ENCODE measurements around the gene MPZ.
"Not testable (repeated sequence)": the region's sequence is repeated elsewhere in the genome, so short reads cannot be mapped to it uniquely, and the experiment has no call there.

Gene MPZ

DNA sequence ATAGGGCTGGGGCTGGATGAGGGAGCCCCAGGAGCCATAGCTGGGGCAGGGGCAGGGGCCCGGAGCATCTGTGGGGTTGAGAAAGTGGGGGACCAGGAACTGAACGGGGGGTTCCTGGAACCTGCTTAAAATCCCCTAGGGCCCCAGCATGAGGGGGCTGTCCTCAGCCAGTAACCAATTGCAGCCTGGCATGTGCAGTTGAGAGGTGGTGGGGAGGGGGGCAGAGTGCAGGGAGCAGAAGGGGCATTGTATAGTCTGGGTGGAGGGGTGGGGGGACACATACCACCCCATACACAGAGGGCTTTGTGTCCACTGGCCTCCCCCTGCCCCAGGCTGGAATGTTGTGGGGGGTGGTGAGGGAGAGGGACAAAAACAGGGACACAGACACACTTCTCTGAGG, at the start of gene MPZ:
Gene MPZ, minus strand, starts transcription at position 101 of the 400 bp plus-strand sequence. Its CDS starts 63 bp downstream, at position 38.
- no peak within 1 kb of the TSS for H3K4me3 ChIP-seq (ENCODE audit: low read length)

GRCh38 chr1:161359291-161359690, 49.5 kb upstream of the MPZ start:
- H3K4me3 ChIP-seq (ENCODE audit: low read length): no peak overlapping the region
- no peak for TF ChIP-seq ZNF274 (IDR thresholded peaks at IDR 0.05; ENCODE audit: low read depth, low read length)

More for the DNA sequence above, at the start of gene MPZ:
- no peak for TF ChIP-seq ZNF274 (IDR thresholded peaks at IDR 0.05; ENCODE audit: low read depth, low read length)

- no peak overlapping the region for H3K4me3 ChIP-seq (ENCODE audit: low read length)
- no peak for TF ChIP-seq ZNF274 (IDR thresholded peaks at IDR 0.05; ENCODE audit: low read depth, low read length)
Measured at GRCh38 chr1:161357073-161357472, 47.3 kb upstream of the MPZ start.

GRCh38 chr1:161351482-161351881, 41.7 kb upstream of the MPZ start:
- no peak overlapping the region for H3K4me3 ChIP-seq (ENCODE audit: low read length)
- no peak for TF ChIP-seq ZNF274 (IDR thresholded peaks at IDR 0.05; ENCODE audit: low read depth, low read length)

- no peak overlapping the region for H3K4me3 ChIP-seq (ENCODE audit: low read length)
- TF ChIP-seq ZNF274 (IDR thresholded peaks at IDR 0.05; ENCODE audit: low read depth, low read length): no peak
Measured at GRCh38 chr1:161350671-161351070, 40.9 kb upstream of the MPZ start.

DNA sequence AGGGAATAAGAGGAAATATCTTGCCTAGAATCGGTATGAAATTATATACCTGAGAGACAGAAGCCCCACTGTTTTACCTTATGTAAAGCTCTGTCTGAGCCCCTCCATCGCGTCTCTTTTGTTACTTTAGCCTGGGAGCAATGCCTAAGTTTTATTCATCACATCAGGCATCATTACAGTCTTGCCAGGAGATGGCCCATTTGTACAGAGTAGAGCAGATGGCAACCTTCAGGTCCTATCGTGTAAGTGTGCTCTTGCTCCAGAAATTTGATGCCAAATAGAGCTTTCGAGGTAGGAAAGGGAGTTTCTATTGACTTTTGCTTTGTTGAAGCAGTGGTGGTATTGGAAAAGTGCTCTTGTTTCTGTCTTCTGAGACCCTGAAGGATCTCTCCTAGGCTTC, 33.1 kb upstream of the MPZ start:
- no peak for TF ChIP-seq ZNF274 (IDR thresholded peaks at IDR 0.05; ENCODE audit: low read depth, low read length)
- no peak overlapping the region for H3K4me3 ChIP-seq (ENCODE audit: low read length)

DNA sequence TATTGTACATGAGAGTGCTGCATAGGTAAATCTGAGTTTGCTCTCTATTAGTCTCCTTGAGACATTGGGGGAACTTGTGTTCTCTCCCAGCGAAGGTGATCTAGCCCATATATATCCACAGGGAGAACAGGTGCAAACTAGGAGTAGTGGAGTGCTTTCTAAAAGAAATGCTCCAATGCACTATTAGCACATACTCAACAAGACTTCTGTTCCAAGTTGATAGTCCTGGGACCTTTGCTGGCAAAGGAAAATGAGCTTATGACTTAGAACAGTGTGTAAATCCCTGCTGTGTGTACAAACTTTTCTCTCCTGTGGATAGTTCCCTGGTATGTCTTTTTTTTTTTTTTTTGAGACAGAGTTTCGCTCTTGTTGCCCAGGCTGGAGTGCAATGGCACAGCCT, 32.4 kb upstream of the MPZ start:
- no peak overlapping the region for H3K4me3 ChIP-seq (ENCODE audit: low read length)
- no peak for TF ChIP-seq ZNF274 (IDR thresholded peaks at IDR 0.05; ENCODE audit: low read depth, low read length)

DNA sequence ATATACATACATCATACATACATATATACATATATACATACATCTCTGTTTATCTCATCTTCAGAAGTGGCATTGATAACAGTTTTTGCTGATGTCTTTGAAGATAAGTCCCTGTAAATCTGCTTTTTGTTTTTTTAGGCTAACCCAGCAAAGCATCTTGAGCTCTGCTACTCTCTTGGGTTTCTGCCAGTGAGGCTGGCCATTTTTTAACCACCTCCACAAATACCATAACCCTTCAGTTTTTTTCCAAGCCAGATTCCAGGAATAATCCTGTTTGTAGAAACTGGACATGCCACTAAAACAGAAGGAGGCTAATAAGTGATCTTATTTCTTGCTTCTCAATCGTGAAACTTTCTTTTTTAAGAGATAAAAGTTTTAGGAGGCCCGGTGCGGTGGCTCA, 26.0 kb upstream of the MPZ start:
- no peak for TF ChIP-seq ZNF274 (IDR thresholded peaks at IDR 0.05; ENCODE audit: low read depth, low read length)
- H3K4me3 ChIP-seq (ENCODE audit: low read length): no peak overlapping the region

DNA sequence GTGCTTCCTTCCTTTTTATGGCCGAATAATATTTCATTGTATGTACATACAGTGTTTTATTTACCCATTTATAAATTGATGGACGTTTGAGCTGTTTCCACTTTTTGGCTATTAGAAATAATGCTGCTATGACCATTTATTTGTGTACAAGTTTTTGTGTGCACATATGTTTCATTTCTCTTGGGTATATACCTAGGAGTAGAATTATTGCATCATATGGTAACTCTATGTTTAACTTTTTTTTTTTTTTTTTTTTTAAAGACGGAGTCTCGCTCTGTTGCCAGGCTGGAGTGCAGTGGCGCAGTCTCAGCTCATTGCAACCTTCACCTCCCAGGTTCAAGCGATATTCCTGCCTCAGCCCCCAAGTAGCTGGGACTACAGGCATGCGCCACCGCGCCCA, 23.4 kb upstream of the MPZ start:
- no peak overlapping the region for H3K4me3 ChIP-seq (ENCODE audit: low read length)
- no peak for TF ChIP-seq ZNF274 (IDR thresholded peaks at IDR 0.05; ENCODE audit: low read depth, low read length)

DNA sequence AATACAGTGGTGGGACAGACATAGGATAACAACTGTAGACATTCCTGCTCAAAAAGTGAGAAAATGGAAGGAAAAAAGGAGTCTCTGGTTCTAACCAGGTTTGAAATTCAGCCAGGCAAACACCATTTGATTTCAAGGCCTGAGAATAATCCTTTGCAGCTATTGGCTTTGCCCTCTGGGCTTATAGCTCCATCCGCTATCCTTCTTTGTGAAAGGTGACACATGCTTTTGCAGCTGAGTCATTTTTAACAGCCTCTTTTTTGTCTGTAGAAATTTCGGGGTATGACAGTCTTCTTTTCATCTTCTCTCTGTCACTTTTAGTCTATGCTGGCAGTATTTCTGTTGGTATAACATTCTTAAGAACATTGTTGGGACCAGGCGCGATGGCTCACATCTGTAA, 20.6 kb upstream of the MPZ start:
- TF ChIP-seq ZNF274 (IDR thresholded peaks at IDR 0.05; ENCODE audit: low read depth, low read length): no peak
- no peak overlapping the region for H3K4me3 ChIP-seq (ENCODE audit: low read length)

DNA sequence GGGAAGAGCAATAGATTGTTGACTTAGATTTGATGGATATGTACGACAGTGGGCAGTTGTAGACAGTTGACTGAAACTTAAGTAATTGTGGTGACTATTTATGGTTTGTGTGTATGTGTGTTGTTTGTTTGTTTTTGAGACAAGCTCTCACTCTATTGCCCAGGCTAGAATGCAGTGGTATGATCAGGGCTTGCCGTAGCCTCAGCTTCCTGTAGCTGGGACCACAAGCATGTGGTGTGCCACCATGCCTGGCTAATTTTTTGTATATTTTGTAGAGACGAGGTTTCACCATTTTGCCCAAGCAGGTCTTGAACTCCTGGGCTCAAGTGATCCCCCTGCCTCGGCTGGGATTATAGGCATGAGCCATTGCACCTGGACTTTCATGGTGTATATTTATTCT, 14.3 kb upstream of the MPZ start:
- no peak for TF ChIP-seq ZNF274 (IDR thresholded peaks at IDR 0.05; ENCODE audit: low read depth, low read length)
- H3K4me3 ChIP-seq (ENCODE audit: low read length): no peak overlapping the region

- H3K4me3 ChIP-seq (ENCODE audit: low read length): not testable (repeated sequence)
Measured at GRCh38 chr1:161315841-161316674, 6.3 kb upstream of the MPZ start.

DNA sequence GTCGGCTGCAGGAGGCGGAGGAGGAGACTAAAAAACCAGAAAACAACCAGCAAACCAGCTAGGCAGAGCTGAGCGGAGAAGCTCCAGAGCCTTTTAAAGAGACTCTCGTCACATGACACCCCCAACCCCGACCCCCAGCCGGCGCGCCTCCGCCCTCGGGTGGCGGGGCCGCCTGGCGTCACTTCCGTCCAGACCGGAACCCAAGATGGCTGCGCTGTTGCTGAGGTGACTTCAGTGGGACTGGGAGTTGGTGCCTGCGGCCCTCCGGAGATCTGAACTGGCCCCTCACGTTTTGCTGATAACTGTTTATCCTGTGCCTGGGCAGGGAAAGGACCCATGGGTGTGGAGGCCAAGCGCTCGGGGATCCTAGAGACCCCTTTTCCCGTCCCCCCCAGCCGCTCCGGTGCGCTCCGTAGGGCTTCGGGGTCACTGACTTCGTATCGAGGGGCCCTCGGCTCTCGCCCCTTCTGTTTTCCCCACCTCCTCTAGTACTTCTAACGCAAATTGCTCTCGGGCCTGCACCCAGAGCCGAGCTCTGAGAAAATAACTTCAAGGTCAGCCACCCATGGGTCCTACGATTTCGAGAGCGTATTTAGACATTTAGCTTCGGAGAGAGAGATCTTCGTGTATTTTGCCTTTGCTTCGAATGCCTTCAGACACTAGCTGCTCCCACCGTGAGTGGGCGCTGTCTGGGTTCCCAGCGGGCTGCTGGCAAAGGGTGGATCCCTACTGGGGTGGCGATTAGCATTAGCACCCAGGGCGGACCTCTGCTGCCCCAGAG, 4.6 kb upstream of the MPZ start, which contains the start of gene SDHC:
Gene SDHC, plus strand, starts transcription at position 181 of the 781 bp plus-strand sequence. Its CDS starts 25 bp downstream, at position 206.
- no peak for TF ChIP-seq ZNF274 (IDR thresholded peaks at IDR 0.05; ENCODE audit: low read depth, low read length)
- peak within 1 kb of the TSS; percentile 97 for H3K4me3 ChIP-seq (ENCODE audit: low read length)

- no peak for TF ChIP-seq ZNF274 (IDR thresholded peaks at IDR 0.05; ENCODE audit: low read depth, low read length)
- peak overlapping the region; percentile 97 for H3K4me3 ChIP-seq (ENCODE audit: low read length)
Measured at GRCh38 chr1:161313554-161314200, 3.9 kb upstream of the MPZ start.

All from GM08714 (cell line).